ENCODE measurements around the gene ZC3H7B.
"Not testable (repeated sequence)": the region's sequence is repeated elsewhere in the genome, so short reads cannot be mapped to it uniquely, and the experiment has no call there.

Gene ZC3H7B

GRCh38 chr22:41395531-41396240, 94.4 kb downstream of the ZC3H7B start:
- FAIRE-seq (no peak), DNase-seq (ENCODE audit: insufficient read length, low spot score) (no peak)
- no peak for TF ChIP-seq CTCF (IDR thresholded peaks at IDR 0.05; ENCODE audit: insufficient read depth, missing control alignments)

- FAIRE-seq (no peak), DNase-seq (ENCODE audit: insufficient read length, low spot score) (no peak)
- no peak for TF ChIP-seq CTCF (IDR thresholded peaks at IDR 0.05; ENCODE audit: insufficient read depth, missing control alignments)
Observed at GRCh38 chr22:41397143-41397811, 96.0 kb downstream of the ZC3H7B start.

DNA sequence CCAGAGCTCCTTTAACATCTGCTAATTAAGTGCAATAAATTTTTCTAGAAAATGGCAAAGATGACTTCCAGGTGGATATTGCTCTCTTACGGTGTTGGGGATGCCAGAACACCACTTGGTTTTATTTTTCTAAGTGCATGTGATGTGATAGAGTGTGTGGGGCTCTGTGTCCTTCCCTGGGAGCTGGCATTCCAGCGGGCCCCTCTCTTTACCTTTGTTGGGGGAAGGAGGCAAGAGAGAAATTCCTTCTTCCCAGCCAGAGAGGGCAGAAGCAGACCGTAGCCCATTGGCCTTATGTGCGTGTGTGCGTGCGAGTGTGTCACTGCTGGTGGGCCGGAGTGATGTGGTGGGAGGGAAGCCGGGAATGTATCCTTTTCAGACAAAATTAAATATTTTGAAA, 97.6 kb downstream of the ZC3H7B start:
- no peak for TF ChIP-seq CTCF (IDR thresholded peaks at IDR 0.05; ENCODE audit: insufficient read depth, missing control alignments)
- FAIRE-seq (no peak), DNase-seq (ENCODE audit: insufficient read length, low spot score) (no peak)

GRCh38 chr22:41401781-41402648, 100.7 kb downstream of the ZC3H7B start:
- DNase-seq (ENCODE audit: insufficient read length, low spot score) = peak; percentile 61
- TF ChIP-seq CTCF (IDR thresholded peaks at IDR 0.05; ENCODE audit: insufficient read depth, missing control alignments) = no peak
- FAIRE-seq = no peak

GRCh38 chr22:41402851-41403250, 101.5 kb downstream of the ZC3H7B start:
- not testable (repeated sequence) for DNase-seq (ENCODE audit: insufficient read length, low spot score); FAIRE-seq

DNA sequence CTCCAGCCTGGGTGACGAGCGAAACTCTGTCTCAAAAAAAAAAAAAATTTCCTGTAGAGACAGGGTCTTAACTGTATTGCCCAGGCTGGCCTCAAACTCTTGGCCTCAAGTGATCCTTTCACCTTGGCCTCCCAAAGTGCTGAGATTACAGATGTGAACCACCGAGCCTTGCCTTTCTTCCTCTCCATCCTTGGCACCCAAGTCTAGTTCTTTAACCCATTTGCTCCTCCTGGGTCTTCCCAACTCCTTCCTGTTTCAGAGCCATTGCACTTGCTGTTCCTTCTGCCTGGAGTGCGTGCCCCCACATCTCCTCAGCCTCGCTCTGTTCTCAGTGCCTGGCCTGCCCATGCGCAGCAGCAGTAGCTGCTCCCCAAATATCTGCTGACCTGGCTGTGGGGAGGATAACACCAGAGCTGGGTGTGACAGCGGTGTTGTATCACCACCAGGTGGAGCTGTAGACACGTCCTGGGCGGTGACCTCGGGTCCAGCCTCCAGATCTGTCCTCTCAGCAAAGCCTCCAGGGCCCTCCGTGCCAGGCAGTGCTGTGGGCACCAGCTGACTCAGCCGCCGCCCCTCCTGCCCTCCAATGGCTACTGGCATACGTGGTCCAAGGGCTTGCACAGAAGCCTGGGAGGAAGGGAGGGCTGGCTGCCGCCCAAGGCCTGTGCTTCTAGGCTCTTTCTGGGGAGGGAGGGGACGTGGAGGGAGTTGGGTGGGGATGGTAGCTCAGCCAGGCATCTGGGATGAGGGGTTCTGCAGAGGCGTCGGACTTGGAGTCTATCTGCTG, 102.4 kb downstream of the ZC3H7B start:
- DNase-seq (ENCODE audit: insufficient read length, low spot score) (peak; percentile 81), FAIRE-seq (no peak)
- TF ChIP-seq CTCF (IDR thresholded peaks at IDR 0.05; ENCODE audit: insufficient read depth, missing control alignments) = peak; percentile 93

GRCh38 chr22:41405588-41405987, 104.3 kb downstream of the ZC3H7B start:
- FAIRE-seq = no peak
- no peak for DNase-seq (ENCODE audit: insufficient read length, low spot score)
- no peak for TF ChIP-seq CTCF (IDR thresholded peaks at IDR 0.05; ENCODE audit: insufficient read depth, missing control alignments)

Data from D721Med (cell line).